ENCODE measurements around the gene APOL1. TPM values are rescaled to one million over a fixed set of nuclear protein-coding genes. Genes with fewer than 3 reads are reported as not detected.
"Not testable (repeated sequence)": the region's sequence is repeated elsewhere in the genome, so short reads cannot be mapped to it uniquely, and the experiment has no call there.

Gene APOL1
- total RNA-seq, 1 donor from 2014 or later, result 1.7 TPM

- Mint-ChIP-seq H3K9me3 (no peaks in the 10 kb centered on the region), H3K27me3 (ENCODE audit: low read depth) (no peaks in the 10 kb centered on the region), H3K4me3 (no peak overlapping the region), H3K27ac (no peak overlapping the region), H3K36me3 (peaks cover 50% of the 10 kb centered on the region), H3K4me1 (peaks cover 32% of the 10 kb centered on the region)
- TF ChIP-seq CTCF (IDR thresholded peaks at IDR 0.05; ENCODE audit: unreplicated experiment), result no peak
- no peak for DNase-seq (ENCODE audit: low spot score in 2 of 2, unreplicated experiment in 2 of 2)
Measured at GRCh38 chr22:36227396-36227795, 25.5 kb upstream of the APOL1 start.

GRCh38 chr22:36227806-36228205 is 25.1 kb upstream of the APOL1 start:
- Mint-ChIP-seq H3K36me3 (peaks cover 52% of the 10 kb centered on the region), H3K9me3 (no peaks in the 10 kb centered on the region), H3K27me3 (ENCODE audit: low read depth) (no peaks in the 10 kb centered on the region), H3K4me3 (no peak overlapping the region), H3K27ac (no peak overlapping the region), H3K4me1 (peaks cover 30% of the 10 kb centered on the region)
- no peak for DNase-seq (ENCODE audit: low spot score in 2 of 2, unreplicated experiment in 2 of 2)
- TF ChIP-seq CTCF (IDR thresholded peaks at IDR 0.05; ENCODE audit: unreplicated experiment), result no peak

- not testable (repeated sequence) for DNase-seq (ENCODE audit: low spot score in 2 of 2, unreplicated experiment in 2 of 2); H3K4me3 Mint-ChIP-seq; H3K9me3 Mint-ChIP-seq; H3K27me3 Mint-ChIP-seq (ENCODE audit: low read depth)
- Mint-ChIP-seq H3K4me1 (peaks cover 30% of the 10 kb centered on the region), H3K27ac (peak overlapping the region; percentile 94), H3K36me3 (peaks cover 54% of the 10 kb centered on the region)
Measured at GRCh38 chr22:36228369-36228768, 24.6 kb upstream of the APOL1 start.

GRCh38 chr22:36228944-36229343 is 24.0 kb upstream of the APOL1 start:
- Mint-ChIP-seq H3K4me3 (no peak overlapping the region), H3K27me3 (ENCODE audit: low read depth) (no peaks in the 10 kb centered on the region), H3K9me3 (no peaks in the 10 kb centered on the region), H3K4me1 (peaks cover 33% of the 10 kb centered on the region), H3K27ac (peak overlapping the region; percentile 94), H3K36me3 (peaks cover 59% of the 10 kb centered on the region)
- no peak for TF ChIP-seq CTCF (IDR thresholded peaks at IDR 0.05; ENCODE audit: unreplicated experiment)
- peak in 1 of 2 experiments; percentile 59 for DNase-seq (ENCODE audit: low spot score in 2 of 2, unreplicated experiment in 2 of 2)

- Mint-ChIP-seq H3K4me1 (peaks cover 40% of the 10 kb centered on the region), H3K36me3 (peaks cover 58% of the 10 kb centered on the region), H3K27ac (peak overlapping the region; percentile 94)
- not testable (repeated sequence) for H3K4me3 Mint-ChIP-seq; H3K27me3 Mint-ChIP-seq (ENCODE audit: low read depth); DNase-seq (ENCODE audit: low spot score in 2 of 2, unreplicated experiment in 2 of 2); H3K9me3 Mint-ChIP-seq
Measured at GRCh38 chr22:36229649-36230048, 23.3 kb upstream of the APOL1 start.

GRCh38 chr22:36231051-36231450 is 21.9 kb upstream of the APOL1 start:
- not testable (repeated sequence) for H3K27me3 Mint-ChIP-seq (ENCODE audit: low read depth); H3K9me3 Mint-ChIP-seq; H3K4me3 Mint-ChIP-seq; DNase-seq (ENCODE audit: low spot score in 2 of 2, unreplicated experiment in 2 of 2)
- Mint-ChIP-seq H3K36me3 (peaks cover 59% of the 10 kb centered on the region), H3K4me1 (peaks cover 54% of the 10 kb centered on the region), H3K27ac (peak overlapping the region; percentile 23)

- TF ChIP-seq CTCF (IDR thresholded peaks at IDR 0.05; ENCODE audit: unreplicated experiment), result no peak
- DNase-seq (ENCODE audit: low spot score in 2 of 2, unreplicated experiment in 2 of 2), result no peak
- peaks cover 48% of the 10 kb centered on the region for H3K36me3 Mint-ChIP-seq
- no peak overlapping the region for H3K4me3 Mint-ChIP-seq
- H3K27me3 Mint-ChIP-seq (ENCODE audit: low read depth), result no peaks in the 10 kb centered on the region
- peaks cover 70% of the 10 kb centered on the region for H3K4me1 Mint-ChIP-seq
- H3K9me3 Mint-ChIP-seq, result peaks cover 10% of the 10 kb centered on the region
- no peak overlapping the region for H3K27ac Mint-ChIP-seq
Measured at GRCh38 chr22:36232715-36233401, 20.1 kb upstream of the APOL1 start.
